CD4-positive, alpha-beta memory T cell (primary cell): ENCODE data around the gene DAZAP2. TPM values are rescaled to one million over a fixed set of nuclear protein-coding genes. Genes with fewer than 3 reads are reported as not detected.
"Not testable (repeated sequence)": the region's sequence is repeated elsewhere in the genome, so short reads cannot be mapped to it uniquely, and the experiment has no call there.

ENCODE experiments used
- CTCF ChIA-PET: fragments of 350-600 bp; sonication (Branson Sonifier 250); formaldehyde crosslinking; loops from one replicate; lab custom pipeline; 2021; ENCODE audit warnings: inconsistent platforms; ENCODE audit not compliant: partially characterized antibody; lab: Charles Lee
- POLR2A ChIA-PET: fragments of 350-600 bp; sonication (Branson Sonifier 250); formaldehyde crosslinking; loops from one replicate; lab custom pipeline; 2021; ENCODE audit not compliant: partially characterized antibody; lab: Charles Lee
- DNase-seq, 5 donors: peaks; one replicate each; pipeline versions ENCODE4 v3.0.0 to v3.0.0-alpha.2; 2020 to 2022; ENCODE audit warnings: mixed read lengths in 1 of 5
- H3K27ac ChIP-seq: one replicate; pipeline ENCODE4 v1.7.0; 2013; ENCODE audit warnings: low read depth, low read length
- H3K27me3 ChIP-seq: 2 replicates; pipeline ENCODE4 v1.7.0; 2013; ENCODE audit warnings: mild to moderate bottlenecking, low read length, moderate library complexity; ENCODE audit not compliant: insufficient read depth
- H3K36me3 ChIP-seq: 2 replicates; pipeline ENCODE4 v1.7.0; 2013; ENCODE audit warnings: mild to moderate bottlenecking, low read length, moderate library complexity; ENCODE audit not compliant: insufficient read depth
- H3K4me1 ChIP-seq: 2 replicates; pipeline ENCODE4 v1.7.0; 2013; ENCODE audit warnings: mild to moderate bottlenecking, low read length, moderate library complexity; ENCODE audit not compliant: insufficient read depth
- H3K4me3 ChIP-seq, 2 donors: one replicate each; pipeline ENCODE4 v1.7.0; 2013; ENCODE audit warnings: low read length in 2 of 2, mild to moderate bottlenecking in 1 of 2
- H3K9me3 ChIP-seq, 2 donors: one replicate each; pipeline ENCODE4 v1.7.0; 2013; ENCODE audit warnings: low read length in 2 of 2, control low read depth in 1 of 2; ENCODE audit not compliant: control insufficient read depth in 1 of 2
- H3K27ac Mint-ChIP-seq, 7 donors: one replicate each; pipeline ENCODE4 v1.8.0; 2020 to 2021; ENCODE audit warnings: mixed read lengths in 7 of 7, mild to moderate bottlenecking in 6 of 7, inconsistent platforms in 3 of 7, moderate library complexity in 3 of 7
- H3K27me3 Mint-ChIP-seq, 2 donors: one replicate each; pipeline ENCODE4 v1.8.0; 2020 to 2021; ENCODE audit warnings: mixed read lengths in 2 of 2
- H3K36me3 Mint-ChIP-seq, 2 donors: one replicate each; pipeline ENCODE4 v1.8.0; 2020 to 2021; ENCODE audit warnings: mixed read lengths in 2 of 2, inconsistent platforms in 1 of 2, mild to moderate bottlenecking in 1 of 2
- H3K4me1 Mint-ChIP-seq, 4 donors: one replicate each; pipeline ENCODE4 v1.8.0; 2020 to 2021; ENCODE audit warnings: mixed read lengths in 4 of 4, mild to moderate bottlenecking in 1 of 4
- H3K4me3 Mint-ChIP-seq, 8 donors: one replicate each; pipeline ENCODE4 v1.8.0; 2020 to 2021; ENCODE audit warnings: mixed read lengths in 8 of 8, mild to moderate bottlenecking in 7 of 8, moderate library complexity in 6 of 8, inconsistent platforms in 3 of 8
- H3K9me3 Mint-ChIP-seq, 8 donors: one replicate each; pipeline ENCODE4 v1.8.0; 2020 to 2021; ENCODE audit warnings: mixed read lengths in 8 of 8, mild to moderate bottlenecking in 5 of 8, inconsistent platforms in 3 of 8, moderate library complexity in 1 of 8
- intact Hi-C: fragments of 100-400 bp; cut with micrococcal nuclease; formaldehyde crosslinking; loops from one replicate; pipeline ENCODE4 v1.15.1; 2023
- polyA plus RNA-seq, 2 donors: library from polyadenylated mRNA; unstranded; fragments of 300-500 nt; fragmentation: Illumina TruSeq; gene quantifications; one replicate each; pipeline ENCODE4 v1.2.3, GENCODE V29; 2021
- total RNA-seq, 2 experiments: library from RNA; stranded (reverse); gene quantifications; one replicate each; pipeline ENCODE4 v1.2.3, GENCODE V29; 2021

DAZAP2 gene
- total and polyA plus RNA-seq, 4 experiments from 2014 or later = 275 to 2,333 (median 804) TPM

DNA sequence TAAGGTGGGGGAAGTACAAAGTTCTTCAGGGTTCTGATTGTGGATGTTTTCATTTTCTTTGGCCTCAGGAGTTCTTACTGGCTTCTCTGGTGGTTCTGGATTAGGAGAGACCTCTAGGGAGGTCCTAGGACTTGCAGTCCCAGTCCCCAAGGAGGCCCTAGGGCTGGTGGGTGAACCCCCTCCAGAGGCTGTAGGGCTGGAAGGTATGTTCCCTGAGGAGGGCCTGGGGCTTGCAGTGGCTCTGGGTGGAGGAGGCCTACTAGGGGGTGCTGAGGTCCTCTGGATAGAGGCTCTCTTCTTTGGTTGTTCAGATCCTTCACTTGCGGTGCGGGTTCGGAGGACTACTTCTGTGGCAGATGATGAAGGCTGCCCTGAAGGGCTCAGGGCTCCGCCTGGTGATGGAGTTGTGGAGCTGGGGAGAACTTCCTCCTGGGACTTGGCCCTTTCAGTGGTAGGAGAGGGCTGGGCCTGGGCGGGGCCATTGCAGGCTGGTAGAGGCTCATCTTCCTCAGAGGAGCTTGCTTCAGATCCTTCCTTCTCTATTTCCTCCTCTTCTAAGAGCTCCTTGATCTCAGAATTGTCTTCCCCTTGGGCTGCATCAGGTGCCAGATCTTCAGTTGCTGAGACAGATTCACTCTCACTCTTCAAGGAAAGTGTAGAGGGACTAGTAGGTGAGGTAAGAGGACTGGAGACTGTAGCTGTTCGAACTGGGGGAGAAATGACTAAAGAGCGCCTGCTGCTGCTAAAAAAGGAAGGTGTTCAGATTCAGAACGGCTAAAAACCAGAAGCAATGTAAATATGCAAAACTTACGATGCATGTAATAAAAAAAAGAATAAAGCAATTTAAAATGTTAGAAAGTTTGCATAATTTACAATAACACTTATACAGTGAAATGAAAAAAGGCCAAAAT lies 53.2 kb downstream of the DAZAP2 start:
- peaks cover 54% of the 10 kb centered on the region for H3K36me3 ChIP-seq
- H3K4me3 Mint-ChIP-seq, H3K4me1 ChIP-seq, H3K9me3 ChIP-seq, H3K27me3 ChIP-seq, H3K4me3 ChIP-seq, H3K27me3 Mint-ChIP-seq, H3K9me3 Mint-ChIP-seq, DNase-seq, H3K4me1 Mint-ChIP-seq, intact Hi-C loops, H3K27ac ChIP-seq: not testable (repeated sequence)
- CTCF ChIA-PET = interaction anchor here (2.0 to 7.0 kb wide), 2 partner anchors 22 to 49 kb away, joined by 5 to 37 read pairs; no protein-coding TSS in a partner anchor
- POLR2A ChIA-PET = interaction anchor here (1.4 to 2.0 kb wide), 4 partner anchors 14 to 73 kb away, joined by 3 to 6 read pairs (median 4); partner anchors contain the start of gene BIN2
- peaks cover 45 to 67% of the 10 kb centered on the region in 2 donors for H3K36me3 Mint-ChIP-seq
- H3K27ac Mint-ChIP-seq = peak overlapping the region in 6 of 7 donors; percentile 67 to 80 (median 76)

Other genes with a start within 250 kb of the DAZAP2 start
- gene SLC11A2, start 212.4 kb upstream of the DAZAP2 start, total RNA-seq = 10 to 100 TPM; 55.1 to 62.7 TPM
- gene SLC11A2, start 212.4 kb upstream of the DAZAP2 start, polyA plus RNA-seq = 10 to 100 TPM in 1 of 2 donors, 1 to 10 TPM in 1; 7.4 to 18.9 TPM
- 10 to 100 TPM; 83.7 to 93.3 TPM for gene LETMD1, start 190.5 kb upstream of the DAZAP2 start, total RNA-seq
- 10 to 100 TPM; 32.6 to 36.6 TPM for gene LETMD1, start 190.5 kb upstream of the DAZAP2 start, polyA plus RNA-seq
- 10 to 100 TPM; 34.1 to 35.0 TPM for gene CSRNP2, start 155.2 kb upstream of the DAZAP2 start, total RNA-seq
- gene CSRNP2, start 155.2 kb upstream of the DAZAP2 start, polyA plus RNA-seq = 1 to 10 TPM; 4.6 to 6.3 TPM
- gene TFCP2, start 65.7 kb upstream of the DAZAP2 start, total RNA-seq = 10 to 100 TPM; 36.4 to 40.0 TPM
- 10 to 100 TPM in 1 of 2 donors, 1 to 10 TPM in 1; 6.0 to 15.3 TPM for gene TFCP2, start 65.7 kb upstream of the DAZAP2 start, polyA plus RNA-seq
- 10 to 100 TPM; 71.9 to 79.8 TPM for gene POU6F1, start 20.8 kb upstream of the DAZAP2 start, total RNA-seq
- gene POU6F1, start 20.8 kb upstream of the DAZAP2 start, polyA plus RNA-seq = 1 to 10 TPM; 1.4 to 8.5 TPM
- gene SMAGP, start 31.6 kb downstream of the DAZAP2 start, total RNA-seq = 1 to 10 TPM; 3.9 to 5.5 TPM
- 10 to 100 TPM; 10.6 to 18.9 TPM for gene SMAGP, start 31.6 kb downstream of the DAZAP2 start, polyA plus RNA-seq
- gene BIN2, start 85.3 kb downstream of the DAZAP2 start, total RNA-seq = 100 to 1,000 TPM; 215 to 221 TPM
- gene BIN2, start 85.3 kb downstream of the DAZAP2 start, polyA plus RNA-seq = 100 to 1,000 TPM; 183 to 309 TPM
- under 1 TPM; 0.36 to 0.73 TPM for gene CELA1, start 107.9 kb downstream of the DAZAP2 start, total RNA-seq
- gene CELA1, start 107.9 kb downstream of the DAZAP2 start, polyA plus RNA-seq = 1 to 10 TPM; 1.6 to 3.7 TPM
- 1 to 10 TPM; 1.7 to 4.9 TPM for gene GALNT6, start 152.6 kb downstream of the DAZAP2 start, total RNA-seq
- gene GALNT6, start 152.6 kb downstream of the DAZAP2 start, polyA plus RNA-seq = 1 to 10 TPM; 2.3 to 9.2 TPM
- under 1 TPM; 0.47 to 0.69 TPM for gene SLC4A8, start 186.0 kb downstream of the DAZAP2 start, total RNA-seq
- under 1 TPM; 0.14 to 0.77 TPM for gene SLC4A8, start 186.0 kb downstream of the DAZAP2 start, polyA plus RNA-seq